Activated CD8-positive, alpha-beta memory T cell treated with anti-CD3 and anti-CD28 coated beads, Interleukin-2, amount 50 U/mL, for 48 hours (primary cell): ENCODE results near the gene STUB1.
A peak's percentile ranks its signal among the peaks of the same experiment; 100 is the strongest.

Experiments
- DNase-seq: peaks from one replicate; pipeline ENCODE4 v3.0.0-alpha.2; 2020

Gene STUB1

DNA sequence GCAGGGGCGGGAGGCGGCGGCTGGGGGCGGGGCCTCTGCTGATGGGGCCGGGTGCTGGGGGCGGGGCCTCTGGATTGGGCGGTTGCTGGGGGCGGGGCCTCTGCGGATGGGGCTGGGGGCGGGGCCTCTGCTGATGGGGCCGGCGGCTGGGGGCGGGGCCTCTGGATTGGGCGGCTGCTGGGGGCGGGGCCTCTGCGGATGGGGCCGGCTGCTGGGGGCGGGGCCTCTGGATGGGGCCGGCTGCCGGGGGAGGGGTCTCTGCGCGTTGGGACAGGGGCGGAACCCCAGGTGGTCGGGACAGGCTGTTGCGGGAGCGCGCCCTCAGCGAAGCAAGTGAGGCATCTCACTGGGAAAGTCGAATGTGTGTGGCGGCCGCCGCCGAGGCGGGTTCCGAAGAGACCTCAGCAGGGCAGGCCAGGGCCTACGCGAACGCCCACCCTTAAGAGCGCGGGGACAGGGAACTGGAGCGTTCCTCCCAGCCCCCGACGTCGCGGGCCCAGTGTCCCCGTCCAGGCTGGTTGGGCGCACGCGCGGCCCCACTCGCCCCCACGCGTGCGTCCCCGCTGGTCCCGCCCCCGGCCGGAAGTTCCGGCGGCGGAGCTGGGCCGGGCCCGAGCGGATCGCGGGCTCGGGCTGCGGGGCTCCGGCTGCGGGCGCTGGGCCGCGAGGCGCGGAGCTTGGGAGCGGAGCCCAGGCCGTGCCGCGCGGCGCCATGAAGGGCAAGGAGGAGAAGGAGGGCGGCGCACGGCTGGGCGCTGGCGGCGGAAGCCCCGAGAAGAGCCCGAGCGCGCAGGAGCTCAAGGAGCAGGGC lies at the start of gene STUB1:
Gene STUB1, plus strand, starts transcription at position 597 of the 811 bp plus-strand sequence. Its CDS starts 116 bp downstream, at position 713.
- DNase-seq: peak; percentile 97

DNA sequence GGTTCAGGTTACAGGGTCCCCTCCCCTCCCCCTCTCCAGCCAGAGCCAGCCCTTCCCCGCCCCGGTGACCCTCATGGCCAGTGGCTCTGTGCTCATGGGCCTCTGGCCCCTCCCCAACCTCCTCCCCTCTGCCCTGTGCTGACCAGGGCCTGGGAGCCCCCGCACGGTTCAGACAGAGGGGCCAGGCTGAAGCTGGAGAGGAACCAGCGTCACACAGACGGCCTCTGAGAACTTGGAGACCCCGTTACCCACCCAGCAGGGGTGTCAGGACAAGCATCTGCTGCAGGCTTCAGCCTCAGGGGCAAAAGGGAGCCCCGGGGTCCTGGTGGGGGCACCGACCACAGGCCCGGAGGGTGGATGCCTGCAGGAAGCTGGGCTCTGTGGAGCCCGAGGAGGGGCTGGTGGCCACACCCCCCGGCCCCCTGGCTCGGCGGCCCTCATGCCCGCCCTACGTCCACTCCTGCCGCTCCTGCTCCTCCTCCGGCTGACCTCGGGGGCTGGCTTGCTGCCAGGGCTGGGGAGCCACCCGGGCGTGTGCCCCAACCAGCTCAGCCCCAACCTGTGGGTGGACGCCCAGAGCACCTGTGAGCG lies 49.3 kb upstream of the STUB1 start, which contains the start of gene WFIKKN1:
Gene WFIKKN1, plus strand, starts transcription at position 171 of the 591 bp plus-strand sequence. Its CDS starts 269 bp downstream, at position 440.
- no peak for DNase-seq

DNA sequence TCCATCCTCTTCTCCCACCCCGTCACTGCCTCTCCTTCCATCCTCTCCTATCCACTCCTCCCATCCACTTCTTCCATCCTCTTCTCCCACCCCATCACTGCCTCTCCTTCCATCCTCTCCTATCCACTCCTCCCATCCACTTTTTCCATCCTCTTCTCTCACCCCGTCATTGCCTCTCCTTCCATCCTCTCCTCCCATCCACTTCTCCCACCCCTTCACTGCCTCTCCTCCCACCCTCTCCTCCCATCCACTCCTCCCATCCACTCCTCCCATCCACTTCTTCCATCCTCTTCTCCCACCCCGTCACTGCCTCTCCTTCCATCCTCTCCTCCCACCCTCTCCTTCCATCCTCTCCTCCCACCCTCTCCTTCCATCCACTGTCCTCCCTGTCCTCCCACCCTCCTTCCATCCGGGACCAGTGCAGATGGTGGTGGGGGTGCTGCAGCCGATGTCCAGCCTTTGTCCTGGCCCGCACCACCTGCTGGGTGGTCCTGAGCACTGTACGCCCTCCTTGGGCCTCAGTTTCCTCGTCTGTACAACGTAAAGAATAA lies 48.3 kb upstream of the STUB1 start:
- no peak for DNase-seq

DNA sequence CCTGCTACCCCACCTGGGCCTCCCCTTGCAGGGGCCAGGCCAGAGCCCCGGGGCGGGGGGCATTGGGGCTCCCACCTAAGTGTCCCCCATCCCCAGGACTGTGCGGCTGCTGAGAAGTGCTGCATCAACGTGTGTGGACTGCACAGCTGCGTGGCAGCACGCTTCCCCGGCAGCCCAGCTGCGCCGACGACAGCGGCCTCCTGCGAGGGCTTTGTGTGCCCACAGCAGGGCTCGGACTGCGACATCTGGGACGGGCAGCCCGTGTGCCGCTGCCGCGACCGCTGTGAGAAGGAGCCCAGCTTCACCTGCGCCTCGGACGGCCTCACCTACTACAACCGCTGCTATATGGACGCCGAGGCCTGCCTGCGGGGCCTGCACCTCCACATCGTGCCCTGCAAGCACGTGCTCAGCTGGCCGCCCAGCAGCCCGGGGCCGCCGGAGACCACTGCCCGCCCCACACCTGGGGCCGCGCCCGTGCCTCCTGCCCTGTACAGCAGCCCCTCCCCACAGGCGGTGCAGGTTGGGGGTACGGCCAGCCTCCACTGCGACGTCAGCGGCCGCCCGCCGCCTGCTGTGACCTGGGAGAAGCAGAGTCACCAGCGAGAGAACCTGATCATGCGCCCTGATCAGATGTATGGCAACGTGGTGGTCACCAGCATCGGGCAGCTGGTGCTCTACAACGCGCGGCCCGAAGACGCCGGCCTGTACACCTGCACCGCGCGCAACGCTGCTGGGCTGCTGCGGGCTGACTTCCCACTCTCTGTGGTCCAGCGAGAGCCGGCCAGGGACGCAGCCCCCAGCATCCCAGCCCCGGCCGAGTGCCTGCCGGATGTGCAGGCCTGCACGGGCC lies 47.5 kb upstream of the STUB1 start:
- no peak for DNase-seq

DNA sequence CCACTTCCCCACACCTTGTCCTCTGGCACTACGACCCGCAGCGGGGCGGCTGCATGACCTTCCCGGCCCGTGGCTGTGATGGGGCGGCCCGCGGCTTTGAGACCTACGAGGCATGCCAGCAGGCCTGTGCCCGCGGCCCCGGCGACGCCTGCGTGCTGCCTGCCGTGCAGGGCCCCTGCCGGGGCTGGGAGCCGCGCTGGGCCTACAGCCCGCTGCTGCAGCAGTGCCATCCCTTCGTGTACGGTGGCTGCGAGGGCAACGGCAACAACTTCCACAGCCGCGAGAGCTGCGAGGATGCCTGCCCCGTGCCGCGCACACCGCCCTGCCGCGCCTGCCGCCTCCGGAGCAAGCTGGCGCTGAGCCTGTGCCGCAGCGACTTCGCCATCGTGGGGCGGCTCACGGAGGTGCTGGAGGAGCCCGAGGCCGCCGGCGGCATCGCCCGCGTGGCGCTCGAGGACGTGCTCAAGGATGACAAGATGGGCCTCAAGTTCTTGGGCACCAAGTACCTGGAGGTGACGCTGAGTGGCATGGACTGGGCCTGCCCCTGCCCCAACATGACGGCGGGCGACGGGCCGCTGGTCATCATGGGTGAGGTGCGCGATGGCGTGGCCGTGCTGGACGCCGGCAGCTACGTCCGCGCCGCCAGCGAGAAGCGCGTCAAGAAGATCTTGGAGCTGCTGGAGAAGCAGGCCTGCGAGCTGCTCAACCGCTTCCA lies 46.7 kb upstream of the STUB1 start:
- no peak for DNase-seq

DNA sequence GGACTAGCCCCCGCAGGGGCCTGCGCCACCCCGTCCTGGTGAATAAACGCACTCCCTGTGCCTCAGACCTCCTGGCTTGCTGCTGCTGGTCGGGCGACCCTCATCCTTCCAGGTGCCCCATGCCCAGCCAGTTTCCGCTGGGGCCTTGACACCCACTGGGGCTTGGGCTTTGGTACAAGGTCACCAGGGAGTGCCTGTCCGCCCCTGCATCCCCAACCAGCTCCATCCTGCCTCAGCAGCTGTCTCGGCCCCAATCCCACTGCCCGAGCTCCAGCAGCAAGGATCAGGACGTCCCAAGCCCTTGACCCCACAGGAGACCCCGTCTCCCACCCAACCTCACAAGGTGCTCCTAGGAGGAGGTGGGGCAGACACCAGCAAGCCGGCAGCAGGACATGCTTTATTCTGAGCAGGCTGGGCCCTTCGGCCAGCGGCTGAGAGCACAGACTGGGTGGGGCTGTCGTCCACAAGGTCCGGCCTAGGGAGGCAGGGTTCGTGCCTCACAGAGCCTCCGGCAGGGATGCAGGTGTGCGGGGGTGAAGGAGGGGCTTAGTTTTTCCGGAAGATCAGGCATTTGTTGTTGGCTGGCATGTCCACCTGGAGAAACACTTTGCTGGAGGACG lies 46.0 kb upstream of the STUB1 start:
- no peak for DNase-seq

DNA sequence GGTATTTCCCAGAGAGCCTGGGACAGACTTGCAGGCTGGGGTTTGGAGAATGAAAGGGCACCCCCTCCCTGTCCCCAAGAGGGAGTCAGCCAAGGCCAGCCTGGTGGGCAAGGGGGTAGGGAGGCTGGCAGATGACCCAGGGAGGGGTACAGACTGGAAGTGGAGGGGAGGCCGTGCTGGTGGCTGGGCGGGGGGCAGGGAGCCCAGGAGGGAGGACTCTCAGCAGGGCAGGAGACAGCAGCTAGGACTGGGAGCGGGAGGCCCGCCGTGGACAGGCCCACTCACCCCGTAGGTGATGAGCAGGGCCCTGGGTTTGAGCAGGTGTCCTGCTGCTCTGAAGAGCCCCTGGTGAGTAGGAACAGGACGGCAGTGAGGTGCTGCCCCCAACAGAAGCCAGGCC lies 45.2 kb upstream of the STUB1 start:
- no peak for DNase-seq

DNA sequence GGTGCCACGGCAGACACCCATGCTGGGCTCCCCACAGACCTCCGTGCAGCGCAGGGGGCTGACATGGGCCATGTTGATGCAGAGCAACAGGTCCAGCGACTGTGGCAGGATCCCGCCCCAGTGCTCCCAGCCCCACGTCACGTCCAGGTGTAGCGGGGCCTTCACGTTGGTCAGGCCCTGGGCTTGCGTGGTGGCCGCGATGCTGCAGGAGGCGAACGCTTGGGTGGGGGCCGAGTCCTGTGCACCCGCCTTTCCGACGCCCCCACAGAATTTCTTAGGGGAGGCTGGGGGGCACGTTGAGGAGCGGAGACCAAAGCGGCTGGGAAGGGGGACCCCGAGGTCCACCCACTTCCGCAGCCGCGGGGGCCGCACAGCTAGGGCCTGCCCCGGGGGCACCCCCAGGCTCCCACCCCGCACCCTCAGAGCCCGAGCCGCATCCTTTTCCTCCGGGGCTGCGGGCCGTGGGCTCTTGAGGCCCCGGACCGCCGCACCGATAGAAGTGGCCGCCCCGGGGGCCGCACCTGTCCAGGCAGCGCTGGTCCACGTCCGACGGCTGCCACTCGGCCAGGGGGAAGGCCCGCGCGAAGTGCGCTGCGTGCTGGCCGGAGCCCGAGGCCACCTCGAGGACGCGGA lies 44.5 kb upstream of the STUB1 start:
- no peak for DNase-seq

DNA sequence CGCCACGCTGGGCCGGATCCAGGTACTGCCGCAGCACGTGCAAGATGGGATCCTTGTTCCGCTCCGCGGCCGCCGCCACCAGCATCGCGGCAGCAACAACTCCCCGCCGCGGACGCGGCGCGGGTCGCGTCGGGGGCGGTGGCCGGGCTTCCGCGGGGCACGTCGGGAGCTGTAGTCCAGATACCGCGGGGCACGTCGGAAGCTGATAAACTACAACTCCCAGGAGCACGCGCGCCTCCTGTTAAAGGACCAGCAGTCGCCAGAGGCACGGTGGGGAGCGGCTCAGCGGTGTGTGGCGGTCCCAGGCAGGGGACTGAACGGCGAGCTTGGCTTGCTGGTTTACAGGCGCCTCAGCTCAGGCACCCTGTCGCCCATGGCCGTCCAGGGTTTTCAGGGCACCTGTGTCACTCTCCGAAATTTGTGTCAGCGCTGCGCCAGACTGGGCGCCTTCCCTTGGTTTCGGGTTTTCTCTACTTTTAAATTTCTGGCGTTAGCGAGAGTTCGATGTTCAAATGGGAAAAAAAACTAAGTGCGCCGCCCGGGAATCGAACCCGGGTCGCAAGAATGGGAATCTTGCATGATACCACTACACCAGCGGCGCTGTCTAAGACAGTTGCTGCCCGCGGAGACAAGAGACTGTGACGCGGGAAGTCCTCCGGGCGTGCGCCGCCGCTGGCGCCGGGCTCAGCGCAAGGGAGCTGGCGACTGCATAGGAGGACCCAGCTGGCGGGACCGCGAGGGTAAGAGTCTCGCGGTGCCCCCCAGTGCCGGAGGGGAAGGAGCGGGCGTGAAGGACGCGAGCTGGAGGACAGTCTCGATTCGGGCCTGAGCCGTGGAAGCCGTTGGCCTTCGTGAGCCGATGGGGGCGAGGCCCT lies 43.8 kb upstream of the STUB1 start, which contains the start of gene METTL26:
Gene METTL26, minus strand, starts transcription at position 100 of the 875 bp plus-strand sequence. Its CDS starts 15 bp downstream, at position 85.
- DNase-seq: peak; percentile 100

DNA sequence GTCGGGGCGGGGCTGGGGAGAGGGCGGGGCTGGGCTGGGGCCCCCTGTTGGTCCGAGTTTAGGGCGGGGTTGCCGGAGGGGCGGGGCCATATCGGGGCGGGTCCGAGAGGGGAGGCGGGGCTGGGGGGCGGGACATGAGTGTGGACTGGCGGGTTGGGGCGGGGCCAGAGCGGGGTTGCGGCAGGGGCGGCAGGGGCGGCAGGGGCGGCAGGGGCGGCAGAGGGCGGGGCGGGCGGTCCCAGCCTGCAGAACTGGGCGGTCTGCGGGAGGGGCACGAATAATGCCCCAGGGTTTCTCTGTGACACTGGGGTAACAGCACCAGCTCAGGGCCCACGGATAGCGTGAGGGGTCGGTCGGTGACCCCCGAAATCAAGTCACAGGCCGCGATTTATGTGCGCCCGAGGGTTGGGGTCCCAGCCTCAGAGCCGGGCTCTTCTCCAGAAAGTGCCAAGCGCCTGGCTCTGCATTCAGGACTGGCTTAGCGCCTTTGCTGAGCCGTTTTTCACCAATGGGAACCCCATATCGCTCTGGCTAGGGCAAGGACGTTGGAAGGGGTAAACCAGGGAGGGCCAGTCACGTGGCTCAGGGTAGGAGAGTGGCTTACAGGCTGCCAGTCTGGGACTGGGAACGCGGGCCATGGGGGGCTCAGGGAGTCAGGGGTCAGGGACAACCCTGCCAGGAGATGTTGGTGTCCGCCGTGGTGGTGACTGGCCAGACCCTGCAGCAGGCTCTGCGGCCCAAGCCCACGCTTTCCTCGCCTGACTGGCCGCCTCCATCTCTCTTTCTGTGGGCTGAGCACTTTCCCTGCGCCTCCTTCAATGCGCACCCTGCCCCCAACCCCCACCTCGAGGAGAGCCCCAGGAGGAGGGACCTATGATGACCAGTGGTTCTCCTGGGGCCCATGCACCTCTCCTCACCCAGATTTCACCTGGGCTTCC lies 42.9 kb upstream of the STUB1 start:
- peak; percentile 94 for DNase-seq

DNA sequence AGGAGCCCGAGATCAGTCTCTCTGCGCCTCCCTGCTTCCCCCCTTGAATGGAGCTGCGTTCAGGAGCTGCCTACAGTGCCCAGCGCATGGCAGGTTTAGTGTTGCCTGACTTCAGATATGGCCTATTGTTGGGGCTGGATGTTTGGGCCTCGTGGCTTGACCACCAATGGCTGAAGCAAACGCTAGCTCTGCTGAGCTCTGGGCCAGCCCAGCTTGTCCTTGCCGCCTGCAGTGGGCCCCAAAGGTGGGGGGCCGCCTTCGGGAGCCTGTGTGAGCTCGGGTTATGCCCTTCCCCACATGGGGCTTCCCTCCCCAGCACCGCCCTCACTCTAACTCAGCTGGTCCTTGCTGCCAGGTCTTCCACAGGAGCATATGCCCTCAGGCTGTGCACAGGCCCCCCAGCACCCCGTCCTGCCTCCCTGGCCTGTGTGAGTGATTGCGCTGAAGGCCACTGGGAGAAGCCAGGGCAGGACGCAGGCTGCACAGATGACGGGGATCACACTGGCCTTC lies 42.1 kb upstream of the STUB1 start:
- no peak for DNase-seq

DNA sequence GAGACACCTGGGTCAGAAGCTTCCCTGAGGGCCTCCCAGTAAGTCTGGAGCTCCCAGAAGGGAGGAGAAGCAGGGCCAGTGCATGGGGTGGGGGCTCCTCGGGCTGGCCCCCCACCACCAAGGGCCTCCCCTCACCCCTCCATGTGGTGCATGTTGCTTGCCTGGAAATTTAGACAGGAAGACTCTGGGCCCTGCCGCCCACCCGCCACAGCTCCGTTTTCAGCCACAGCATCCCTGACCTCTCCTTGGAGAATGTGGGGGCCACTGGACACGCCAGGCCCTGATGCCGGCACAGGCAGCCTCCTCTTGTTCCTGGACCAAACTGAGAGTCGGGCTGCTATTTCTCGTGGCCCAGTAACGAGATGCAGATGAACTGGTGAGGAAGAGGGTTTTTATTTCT lies 41.4 kb upstream of the STUB1 start:
- no peak for DNase-seq

DNA sequence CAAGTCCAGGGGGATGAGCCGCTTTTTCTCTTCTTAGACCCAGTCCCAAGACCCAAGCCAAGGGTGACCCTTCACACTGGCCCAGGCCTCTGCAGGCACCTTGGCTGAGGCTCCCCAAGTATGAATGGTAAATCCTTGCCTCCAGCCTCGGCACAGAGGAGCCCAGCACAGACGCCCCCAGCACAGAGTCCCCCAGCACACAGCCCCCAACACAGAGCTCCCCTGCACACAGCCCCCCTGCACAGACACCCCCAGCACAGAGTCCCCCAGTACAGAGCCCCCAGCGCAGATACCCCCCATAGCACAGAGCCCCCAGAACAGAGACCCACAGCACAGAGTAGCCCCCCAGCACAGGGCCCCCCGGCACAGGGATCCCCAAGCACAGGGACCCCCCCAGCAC lies 39.6 kb upstream of the STUB1 start:
- DNase-seq: no peak

DNA sequence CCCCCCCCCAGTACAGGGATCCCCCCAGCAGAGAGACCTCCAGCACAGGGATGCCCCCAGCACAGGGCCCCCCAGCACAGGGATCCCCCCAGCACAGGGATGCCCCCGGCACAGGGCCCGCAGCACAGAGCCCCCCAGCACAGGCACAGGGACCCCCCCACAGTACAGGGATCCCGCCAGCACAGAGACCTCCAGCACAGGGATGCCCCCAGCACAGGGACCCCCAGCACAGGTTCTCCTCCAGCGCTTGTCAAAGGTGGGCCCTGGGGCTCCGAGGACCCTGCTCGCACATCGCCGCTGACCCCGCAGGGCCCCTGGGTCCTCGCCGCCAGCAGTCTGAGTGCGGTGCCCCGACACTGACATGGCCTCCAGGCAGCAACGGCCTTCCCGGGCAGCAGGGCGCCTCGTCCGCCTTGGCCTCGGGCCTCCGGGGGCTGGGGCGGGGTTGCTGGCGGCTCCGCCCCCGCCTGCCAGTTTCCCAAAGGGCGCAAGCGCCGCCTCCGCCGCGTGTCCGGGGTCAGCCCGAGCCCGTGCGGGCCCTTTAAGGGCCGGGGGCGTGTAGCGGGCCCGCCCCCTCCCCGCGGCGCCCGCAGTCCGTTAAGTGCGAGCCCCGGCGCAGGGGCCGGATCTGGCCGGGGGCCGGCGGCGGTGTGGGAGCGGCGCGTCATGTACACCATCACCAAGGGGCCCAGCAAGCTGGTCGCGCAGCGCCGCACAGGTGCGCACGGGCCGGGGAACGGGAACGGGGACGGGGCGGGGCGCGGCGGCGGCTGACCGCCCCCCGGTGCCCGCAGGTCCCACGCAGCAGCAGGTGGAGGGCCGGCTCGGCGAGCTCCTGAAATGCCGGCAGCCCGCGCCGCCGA lies 38.7 kb upstream of the STUB1 start, which contains the start of gene MCRIP2:
Gene MCRIP2, plus strand, starts transcription at position 503 of the 863 bp plus-strand sequence. Its CDS starts 164 bp downstream, at position 667.
- DNase-seq: peak; percentile 88

DNA sequence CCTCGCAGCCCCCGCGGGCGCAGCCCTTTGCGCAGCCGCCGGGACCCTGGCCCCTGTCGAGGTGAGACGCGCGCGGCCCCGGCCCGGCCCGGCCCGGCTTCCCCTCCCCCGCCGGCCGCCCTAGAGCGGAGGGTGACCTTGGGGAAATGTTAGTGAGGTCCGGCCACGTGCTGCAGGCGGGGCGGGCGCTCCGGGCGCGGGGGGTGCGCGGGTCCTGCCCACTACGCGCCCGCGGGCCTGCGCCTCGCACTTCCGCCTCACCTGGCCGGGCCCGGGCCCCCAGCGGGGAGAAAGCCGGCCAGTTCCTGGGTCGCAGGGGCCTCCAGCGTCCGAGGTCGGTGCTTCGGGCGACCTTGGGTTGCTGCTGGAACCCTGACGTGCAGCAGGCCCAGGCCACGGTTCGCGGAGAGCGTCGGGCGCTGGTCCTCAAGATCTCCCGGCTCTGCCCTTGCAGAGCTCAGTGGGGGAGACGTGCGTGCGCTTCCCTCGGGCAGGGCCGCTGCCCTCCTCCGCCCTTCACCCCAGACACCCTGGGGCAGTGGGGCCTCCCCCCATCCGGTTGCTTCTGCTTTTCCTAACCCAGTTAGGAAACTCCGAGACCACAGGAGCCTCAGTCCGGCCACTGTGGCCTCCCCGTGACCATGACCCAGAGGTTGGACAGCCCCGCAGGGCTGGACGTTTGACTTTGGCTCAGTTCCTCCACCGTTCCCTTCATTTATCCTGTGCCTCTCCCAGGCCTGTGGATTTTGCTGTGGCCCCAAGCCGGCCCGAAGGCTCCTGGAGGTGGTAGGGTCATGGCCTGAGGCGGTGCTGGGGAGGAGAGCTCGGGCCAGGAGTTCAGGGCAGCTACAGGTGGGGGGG lies 37.8 kb upstream of the STUB1 start:
- DNase-seq: peak; percentile 71

DNA sequence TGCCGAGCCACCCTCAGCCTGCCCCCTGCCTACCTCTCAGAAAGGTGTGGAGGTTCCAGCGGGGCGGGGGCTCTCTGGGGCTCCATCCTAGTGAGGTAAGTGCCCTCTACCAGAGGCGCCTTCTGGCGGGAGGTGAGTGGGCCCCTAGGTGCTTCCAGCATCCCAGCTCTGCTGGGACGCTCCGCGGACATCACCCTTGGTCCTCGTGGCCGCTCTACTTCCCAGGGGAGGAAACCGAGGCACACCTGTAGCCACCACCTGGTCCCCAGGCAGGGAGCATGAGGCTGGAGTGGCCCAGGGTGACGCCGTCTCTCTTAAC lies 37.2 kb upstream of the STUB1 start:
- no peak for DNase-seq

DNA sequence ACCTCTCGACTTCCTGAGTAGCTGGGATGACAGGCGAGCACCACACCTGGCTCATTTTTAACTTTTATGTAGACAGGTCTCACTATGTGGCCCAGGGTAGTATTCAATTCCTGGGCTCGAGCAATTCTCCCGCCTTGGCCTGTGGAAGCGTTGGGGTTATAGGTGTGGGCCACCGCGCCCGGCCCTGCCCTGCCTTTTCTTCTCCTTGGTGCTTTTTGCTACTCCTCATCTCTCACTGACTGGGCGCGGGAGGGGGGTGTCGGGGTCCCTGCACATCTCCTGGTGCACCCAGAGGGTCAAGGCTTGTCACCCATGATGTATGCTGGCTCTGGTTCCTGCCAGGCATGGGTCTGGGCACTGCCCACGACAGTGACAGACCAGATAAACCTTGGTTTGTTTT lies 35.7 kb upstream of the STUB1 start:
- no peak for DNase-seq
